GM10248 (cell line): ENCODE data around the gene NT5DC3.
"Not testable (repeated sequence)": the region's sequence is repeated elsewhere in the genome, so short reads cannot be mapped to it uniquely, and the experiment has no call there.

Experiments used
- CTCF ChIA-PET: fragments of 300-600 bp; sonication (Branson Sonifier 250); formaldehyde crosslinking; extraction: SDS; loops from one replicate; lab custom pipeline; 2021; ENCODE audit warnings: antibody characterized with exemption; lab: Yijun Ruan, JAX
- POLR2A ChIA-PET: fragments of 350-650 bp; sonication (Branson Sonifier 250); formaldehyde crosslinking; extraction: SDS; loops from one replicate; lab custom pipeline; 2020; ENCODE audit warnings: antibody characterized with exemption; lab: Yijun Ruan, JAX
- DNase-seq: peaks from one replicate; pipeline ENCODE4 v3.0.0; 2012; ENCODE audit errors: extremely low spot score
- TF ChIP-seq, protein P1 (sequence below): IDR thresholded peaks from 2 replicates; pipeline ENCODE4 v1.5.1; 2012; ENCODE audit warnings: mild to moderate bottlenecking, low read depth; ENCODE audit errors: extremely low read depth, missing control alignments, control extremely low read depth

Gene NT5DC3

GRCh38 chr12:103836345-103836744 is 4.7 kb downstream of the NT5DC3 start:
- DNase-seq = no peak
- CTCF ChIA-PET = interaction anchor here (1.3 kb wide), 1 partner anchor 16 kb away, joined by 4 read pairs; no protein-coding TSS in a partner anchor
- POLR2A ChIA-PET = no interaction called here
- TF ChIP-seq, protein P1, sequence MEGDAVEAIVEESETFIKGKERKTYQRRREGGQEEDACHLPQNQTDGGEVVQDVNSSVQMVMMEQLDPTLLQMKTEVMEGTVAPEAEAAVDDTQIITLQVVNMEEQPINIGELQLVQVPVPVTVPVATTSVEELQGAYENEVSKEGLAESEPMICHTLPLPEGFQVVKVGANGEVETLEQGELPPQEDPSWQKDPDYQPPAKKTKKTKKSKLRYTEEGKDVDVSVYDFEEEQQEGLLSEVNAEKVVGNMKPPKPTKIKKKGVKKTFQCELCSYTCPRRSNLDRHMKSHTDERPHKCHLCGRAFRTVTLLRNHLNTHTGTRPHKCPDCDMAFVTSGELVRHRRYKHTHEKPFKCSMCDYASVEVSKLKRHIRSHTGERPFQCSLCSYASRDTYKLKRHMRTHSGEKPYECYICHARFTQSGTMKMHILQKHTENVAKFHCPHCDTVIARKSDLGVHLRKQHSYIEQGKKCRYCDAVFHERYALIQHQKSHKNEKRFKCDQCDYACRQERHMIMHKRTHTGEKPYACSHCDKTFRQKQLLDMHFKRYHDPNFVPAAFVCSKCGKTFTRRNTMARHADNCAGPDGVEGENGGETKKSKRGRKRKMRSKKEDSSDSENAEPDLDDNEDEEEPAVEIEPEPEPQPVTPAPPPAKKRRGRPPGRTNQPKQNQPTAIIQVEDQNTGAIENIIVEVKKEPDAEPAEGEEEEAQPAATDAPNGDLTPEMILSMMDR = no peak

GRCh38 chr12:103835747-103836335 is 5.2 kb downstream of the NT5DC3 start:
- CTCF ChIA-PET = interaction anchor here (1.2 to 1.4 kb wide), 3 partner anchors 15 to 43 kb away, joined by 3 to 4 read pairs (median 4); no protein-coding TSS in a partner anchor
- POLR2A ChIA-PET, DNase-seq: not testable (repeated sequence)

GRCh38 chr12:103834942-103835341 is 6.1 kb downstream of the NT5DC3 start:
- TF ChIP-seq, protein P1 = no peak
- POLR2A ChIA-PET = no interaction called here
- CTCF ChIA-PET = interaction anchor here (1.2 to 1.4 kb wide), 2 partner anchors 29 to 42 kb away, joined by 3 to 4 read pairs; no protein-coding TSS in a partner anchor
- DNase-seq = no peak

DNA sequence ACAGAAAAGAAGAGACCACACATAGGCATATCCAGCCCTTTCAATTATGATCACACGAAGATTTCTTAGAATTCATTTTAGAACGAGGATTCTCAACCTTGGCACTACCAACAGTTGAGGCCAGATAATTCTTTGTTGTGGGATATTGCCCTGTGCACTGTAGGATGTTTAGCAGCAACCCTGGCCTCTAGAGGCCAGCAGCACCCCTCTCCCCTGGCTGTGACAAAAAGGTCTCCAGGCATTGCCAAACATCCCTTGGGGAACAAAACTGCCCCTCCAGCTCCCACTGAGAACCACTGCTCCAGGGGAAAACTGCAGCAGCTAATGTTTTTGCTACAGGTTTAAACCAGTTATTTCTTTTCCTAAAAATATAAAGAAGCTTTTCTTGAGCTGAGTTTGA is 7.1 kb downstream of the NT5DC3 start:
- TF ChIP-seq, protein P1 = no peak
- CTCF ChIA-PET = interaction anchor here (1.1 to 2.0 kb wide), 3 partner anchors 8 to 30 kb away, joined by 3 to 6 read pairs (median 3); no protein-coding TSS in a partner anchor
- POLR2A ChIA-PET = no interaction called here
- no peak for DNase-seq

DNA sequence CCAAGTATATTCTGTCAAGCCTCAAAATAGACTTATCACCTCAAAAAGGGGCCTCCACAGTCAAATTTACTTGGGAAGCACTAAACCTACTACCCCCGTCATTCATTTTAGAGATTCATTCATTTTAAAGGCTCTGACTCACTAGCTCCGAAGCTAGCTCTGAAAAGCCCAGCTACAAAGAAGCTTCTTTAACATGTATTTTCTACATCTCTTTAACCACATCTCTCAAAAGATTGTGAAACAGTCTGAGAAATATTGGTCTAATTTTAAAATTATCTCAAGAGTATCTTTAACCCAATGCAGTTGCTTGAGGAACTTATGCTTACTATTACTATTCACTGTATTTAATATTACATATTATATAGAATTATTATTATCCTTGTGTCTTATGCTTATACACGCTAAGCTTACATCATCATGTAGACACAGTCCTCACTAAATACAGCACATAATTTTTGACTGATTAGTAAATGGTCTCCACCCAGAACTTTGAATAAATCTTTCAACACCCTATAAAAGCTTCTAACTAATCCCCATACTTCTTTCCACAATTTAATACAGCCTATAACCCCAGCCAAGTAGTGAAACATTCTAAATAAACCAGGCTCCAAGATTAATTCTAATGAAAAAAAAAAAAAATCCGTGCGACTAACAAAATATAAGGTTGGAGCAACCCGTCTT is 7.8 kb downstream of the NT5DC3 start:
- TF ChIP-seq, protein P1 = no peak
- POLR2A ChIA-PET = interaction anchor here (0.8 kb wide), 1 partner anchor 129 kb away, joined by 6 read pairs; no protein-coding TSS in a partner anchor
- CTCF ChIA-PET = interaction anchor here (0.8 to 2.0 kb wide), 5 partner anchors 9 to 31 kb away, joined by 3 to 6 read pairs (median 3); no protein-coding TSS in a partner anchor
- no peak for DNase-seq

- CTCF ChIA-PET = interaction anchor here (1.1 to 2.0 kb wide), 4 partner anchors 10 to 32 kb away, joined by 3 to 6 read pairs (median 3); no protein-coding TSS in a partner anchor
- peak; percentile 25 for DNase-seq
- TF ChIP-seq, protein P1 = no peak
- POLR2A ChIA-PET = interaction anchor here (0.8 kb wide), 1 partner anchor 130 kb away, joined by 6 read pairs; no protein-coding TSS in a partner anchor
These were observed 8.7 kb downstream of the NT5DC3 start for GRCh38 chr12:103832048-103832997.
